Activated T-helper 2 cell treated with anti-CD3 and anti-CD28 coated beads, Interferon-gamma antibody, Interleukin-2, Interleukin-4, amounts not matched to agents 10 μg/mL and 5 μg/mL and 100 μg/mL, durations not matched to agents 14 hours and 24 hours and 36 hours (primary cell): ENCODE results near the gene MELTF. TPM values are rescaled to one million over a fixed set of nuclear protein-coding genes. Genes with fewer than 3 reads are reported as not detected.

ENCODE experiments used
- DNase-seq: peaks from one replicate; pipeline ENCODE4 v3.0.0; 2021; ENCODE audit warnings: low spot score
- H3K27ac Mint-ChIP-seq: one replicate; pipeline ENCODE4 v1.8.0; 2021; ENCODE audit warnings: mixed read lengths
- H3K27me3 Mint-ChIP-seq: one replicate; pipeline ENCODE4 v1.8.0; 2021; ENCODE audit warnings: low read depth, mixed read lengths
- H3K36me3 Mint-ChIP-seq: one replicate; pipeline ENCODE4 v1.8.0; 2021; ENCODE audit warnings: low read depth, mixed read lengths
- H3K4me1 Mint-ChIP-seq: one replicate; pipeline ENCODE4 v1.8.0; 2021; ENCODE audit warnings: low read depth, mixed read lengths
- H3K4me3 Mint-ChIP-seq: one replicate; pipeline ENCODE4 v1.8.0; 2021; ENCODE audit warnings: low read depth, mild to moderate bottlenecking, moderate library complexity, mixed read lengths
- H3K9me3 Mint-ChIP-seq: one replicate; pipeline ENCODE4 v1.8.0; 2021; ENCODE audit warnings: mixed read lengths
- intact Hi-C: fragments of 100-400 bp; cut with micrococcal nuclease; formaldehyde crosslinking; loops from one replicate; pipeline ENCODE4 v1.15.1; 2023
- total RNA-seq: library from RNA; stranded (reverse); gene quantifications from 2 replicates; pipeline ENCODE4 v1.2.3, GENCODE V29; 2022

MELTF gene
- total RNA-seq, 1 donor from 2014 or later = 7.6 TPM

GRCh38 chr3:197001972-197002700, 27.5 kb downstream of the MELTF start:
- Mint-ChIP-seq H3K27ac (peak overlapping the region; percentile 76), H3K27me3 (no peaks in the 10 kb centered on the region), H3K36me3 (no peaks in the 10 kb centered on the region), H3K4me3 (peak overlapping the region; percentile 80), H3K9me3 (no peaks in the 10 kb centered on the region), H3K4me1 (peaks cover 7% of the 10 kb centered on the region)
- intact Hi-C loops = loop anchor here (2.0 kb wide), 1 partner anchor 185 kb away; no protein-coding TSS in a partner anchor
- no peak for DNase-seq

GRCh38 chr3:197001106-197001971, 28.3 kb downstream of the MELTF start:
- no peaks in the 10 kb centered on the region for H3K36me3 Mint-ChIP-seq
- no peaks in the 10 kb centered on the region for H3K27me3 Mint-ChIP-seq
- intact Hi-C loops = no loop called here
- peak overlapping the region; percentile 80 for H3K4me3 Mint-ChIP-seq
- peaks cover 7% of the 10 kb centered on the region for H3K4me1 Mint-ChIP-seq
- H3K27ac Mint-ChIP-seq = peak overlapping the region; percentile 76
- DNase-seq = no peak
- no peaks in the 10 kb centered on the region for H3K9me3 Mint-ChIP-seq

GRCh38 chr3:197000211-197000610, 29.4 kb downstream of the MELTF start:
- intact Hi-C loops = no loop called here
- DNase-seq = no peak

GRCh38 chr3:196998966-196999760, 30.5 kb downstream of the MELTF start:
- H3K27me3 Mint-ChIP-seq = no peaks in the 10 kb centered on the region
- DNase-seq = no peak
- H3K27ac Mint-ChIP-seq = no peak overlapping the region
- peaks cover 4% of the 10 kb centered on the region for H3K4me1 Mint-ChIP-seq
- no peak overlapping the region for H3K4me3 Mint-ChIP-seq
- no peaks in the 10 kb centered on the region for H3K9me3 Mint-ChIP-seq
- intact Hi-C loops = no loop called here
- no peaks in the 10 kb centered on the region for H3K36me3 Mint-ChIP-seq

More at GRCh38 chr3:197000211-197000610, 29.4 kb downstream of the MELTF start:
- Mint-ChIP-seq H3K27me3 (no peaks in the 10 kb centered on the region), H3K4me3 (no peak overlapping the region), H3K9me3 (no peaks in the 10 kb centered on the region), H3K27ac (no peak overlapping the region), H3K4me1 (peaks cover 7% of the 10 kb centered on the region), H3K36me3 (no peaks in the 10 kb centered on the region)

GRCh38 chr3:196997311-196997710, 32.3 kb downstream of the MELTF start:
- DNase-seq = no peak
- intact Hi-C loops = no loop called here
- H3K4me3 Mint-ChIP-seq = no peak overlapping the region
- peaks cover 2% of the 10 kb centered on the region for H3K4me1 Mint-ChIP-seq
- no peaks in the 10 kb centered on the region for H3K9me3 Mint-ChIP-seq
- H3K27ac Mint-ChIP-seq = no peak overlapping the region
- H3K36me3 Mint-ChIP-seq = no peaks in the 10 kb centered on the region
- no peaks in the 10 kb centered on the region for H3K27me3 Mint-ChIP-seq

GRCh38 chr3:196996454-196997265, 33.0 kb downstream of the MELTF start:
- Mint-ChIP-seq H3K36me3 (no peaks in the 10 kb centered on the region), H3K9me3 (no peaks in the 10 kb centered on the region), H3K4me1 (peaks cover under 1% of the 10 kb centered on the region), H3K4me3 (no peak overlapping the region), H3K27ac (no peak overlapping the region), H3K27me3 (no peaks in the 10 kb centered on the region)
- no peak for DNase-seq
- intact Hi-C loops = no loop called here

GRCh38 chr3:196995646-196996355, 33.8 kb downstream of the MELTF start:
- no peaks in the 10 kb centered on the region for H3K4me1 Mint-ChIP-seq
- H3K27me3 Mint-ChIP-seq = no peaks in the 10 kb centered on the region
- H3K36me3 Mint-ChIP-seq = no peaks in the 10 kb centered on the region
- no peak overlapping the region for H3K27ac Mint-ChIP-seq
- no peak overlapping the region for H3K4me3 Mint-ChIP-seq
- H3K9me3 Mint-ChIP-seq = no peaks in the 10 kb centered on the region
- no peak for DNase-seq
- intact Hi-C loops = no loop called here

GRCh38 chr3:196995027-196995426, 34.6 kb downstream of the MELTF start:
- H3K36me3 Mint-ChIP-seq = no peaks in the 10 kb centered on the region
- H3K4me3 Mint-ChIP-seq = no peak overlapping the region

GRCh38 chr3:196994056-196994455, 35.6 kb downstream of the MELTF start:
- no peak overlapping the region for H3K4me3 Mint-ChIP-seq
- no peak overlapping the region for H3K27ac Mint-ChIP-seq
- DNase-seq = no peak
- H3K36me3 Mint-ChIP-seq = no peaks in the 10 kb centered on the region
- H3K9me3 Mint-ChIP-seq = no peaks in the 10 kb centered on the region
- no peaks in the 10 kb centered on the region for H3K27me3 Mint-ChIP-seq
- intact Hi-C loops = no loop called here
- no peaks in the 10 kb centered on the region for H3K4me1 Mint-ChIP-seq

More at GRCh38 chr3:196995027-196995426, 34.6 kb downstream of the MELTF start:
- no peak for DNase-seq
- no peaks in the 10 kb centered on the region for H3K27me3 Mint-ChIP-seq
- no peak overlapping the region for H3K27ac Mint-ChIP-seq
- no peaks in the 10 kb centered on the region for H3K9me3 Mint-ChIP-seq
- intact Hi-C loops = no loop called here
- H3K4me1 Mint-ChIP-seq = no peaks in the 10 kb centered on the region

GRCh38 chr3:196992461-196993065, 37.1 kb downstream of the MELTF start:
- no peak overlapping the region for H3K4me3 Mint-ChIP-seq
- H3K27ac Mint-ChIP-seq = no peak overlapping the region
- no peaks in the 10 kb centered on the region for H3K27me3 Mint-ChIP-seq
- no peak for DNase-seq
- intact Hi-C loops = no loop called here
- no peaks in the 10 kb centered on the region for H3K4me1 Mint-ChIP-seq
- no peaks in the 10 kb centered on the region for H3K9me3 Mint-ChIP-seq
- no peaks in the 10 kb centered on the region for H3K36me3 Mint-ChIP-seq
